WTC11 (cell line): ENCODE measurements around the gene HTRA1. TPM values are rescaled to one million over a fixed set of nuclear protein-coding genes. Genes with fewer than 3 reads are reported as not detected.

Source experiments
- ATAC-seq: fragments of 200-7000 bp; cut with Tn5 transposase; 2 replicates; pipeline ENCODE4 v1.10.0; 2021; ENCODE audit warnings: mild to moderate bottlenecking, moderate library complexity
- CTCF ChIA-PET: fragments of 300-600 bp; sonication (Branson Sonifier 250); formaldehyde crosslinking; loops from one replicate; lab custom pipeline; 2021; ENCODE audit warnings: antibody characterized with exemption; lab: Charles Lee
- POLR2A ChIA-PET: fragments of 350-600 bp; sonication (Branson Sonifier 250); formaldehyde crosslinking; loops from one replicate; lab custom pipeline; 2021; ENCODE audit warnings: antibody characterized with exemption; lab: Charles Lee
- DNase-seq: peaks from one replicate; pipeline ENCODE4 v3.0.0; 2021; ENCODE audit warnings: low spot score
- H3K27ac Mint-ChIP-seq: 2 replicates; pipeline ENCODE4 v1.8.0; 2021; ENCODE audit warnings: mixed read lengths
- H3K27me3 Mint-ChIP-seq: 2 replicates; pipeline ENCODE4 v1.8.0; 2021; ENCODE audit warnings: low read depth, mild to moderate bottlenecking, moderate library complexity, mixed read lengths
- H3K36me3 Mint-ChIP-seq: 2 replicates; pipeline ENCODE4 v1.8.0; 2021; ENCODE audit warnings: mixed read lengths
- H3K4me1 Mint-ChIP-seq: 2 replicates; pipeline ENCODE4 v1.8.0; 2022; ENCODE audit warnings: mixed read lengths
- H3K4me3 Mint-ChIP-seq: 2 replicates; pipeline ENCODE4 v1.8.0; 2021; ENCODE audit warnings: mild to moderate bottlenecking, moderate library complexity, mixed read lengths
- H3K9me3 Mint-ChIP-seq: 2 replicates; pipeline ENCODE4 v1.8.0; 2021; ENCODE audit warnings: mixed read lengths
- CBFB ChIP-seq: sonication (generic); formaldehyde crosslinking; IDR thresholded peaks from 2 replicates; pipeline ENCODE4 v1.8.1; 2022; ENCODE audit warnings: mild to moderate bottlenecking, low read depth, missing genetic modification reagents
- CREM ChIP-seq: sonication (generic); formaldehyde crosslinking; IDR thresholded peaks from 2 replicates; pipeline ENCODE4 v1.8.1; 2022; ENCODE audit warnings: mild to moderate bottlenecking, missing genetic modification reagents, moderate library complexity
- FOXJ3 ChIP-seq: sonication (generic); formaldehyde crosslinking; IDR thresholded peaks from 2 replicates; pipeline ENCODE4 v1.9.0; 2021; ENCODE audit warnings: missing genetic modification reagents, mild to moderate bottlenecking, borderline replicate concordance
- JAZF1 ChIP-seq: fragments of 250-450 bp; sonication (Bioruptor Pico); IDR thresholded peaks from 2 replicates; pipeline ENCODE4 v1.9.0; 2021; ENCODE audit warnings: moderate library complexity, mild to moderate bottlenecking, inconsistent platforms
- NFE2L1 ChIP-seq: sonication (generic); formaldehyde crosslinking; IDR thresholded peaks from 2 replicates; pipeline ENCODE4 v1.8.1; 2023; ENCODE audit warnings: missing genetic modification reagents
- RORB ChIP-seq: fragments of 250-450 bp; sonication (Bioruptor Pico); IDR thresholded peaks from 2 replicates; pipeline ENCODE4 v1.9.0; 2021; ENCODE audit warnings: mild to moderate bottlenecking
- SOX15 ChIP-seq: fragments of 250-450 bp; sonication (Bioruptor Pico); IDR thresholded peaks from 2 replicates; pipeline ENCODE4 v1.9.0; 2021; ENCODE audit warnings: mild to moderate bottlenecking
- USF1 ChIP-seq: sonication (generic); formaldehyde crosslinking; IDR thresholded peaks from 2 replicates; pipeline ENCODE4 v1.8.0; 2022; ENCODE audit warnings: mild to moderate bottlenecking, missing genetic modification reagents
- ZMAT4 ChIP-seq: fragments of 250-450 bp; sonication (Bioruptor Pico); IDR thresholded peaks from 2 replicates; pipeline ENCODE4 v1.9.0; 2021; ENCODE audit warnings: mild to moderate bottlenecking
- ZNF138 ChIP-seq: sonication (generic); formaldehyde crosslinking; conservative IDR thresholded peaks from 2 replicates; pipeline ENCODE4 v1.8.1; 2022; ENCODE audit warnings: mild to moderate bottlenecking, moderate library complexity, missing genetic modification reagents
- ZNF423 ChIP-seq: fragments of 250-450 bp; sonication (Bioruptor Pico); IDR thresholded peaks from 2 replicates; pipeline ENCODE4 v2.1.2; 2022; ENCODE audit warnings: mild to moderate bottlenecking, moderate library complexity
- total RNA-seq: library from RNA; stranded (reverse); gene quantifications from 3 replicates; pipeline ENCODE4 v1.2.3, GENCODE V29; 2021
- TF ChIP-seq, protein P1 (sequence below): sonication (generic); formaldehyde crosslinking; IDR thresholded peaks from 2 replicates; pipeline ENCODE4 v1.8.0; 2022; ENCODE audit warnings: missing genetic modification reagents
- TF ChIP-seq, protein P2 (sequence below): sonication (generic); formaldehyde crosslinking; IDR thresholded peaks from 2 replicates; pipeline ENCODE4 v1.8.1; 2023; ENCODE audit warnings: mild to moderate bottlenecking, missing genetic modification reagents, borderline replicate concordance

HTRA1 gene
- total RNA-seq, 1 experiment from 2014 or later = 18.3 TPM

DNA sequence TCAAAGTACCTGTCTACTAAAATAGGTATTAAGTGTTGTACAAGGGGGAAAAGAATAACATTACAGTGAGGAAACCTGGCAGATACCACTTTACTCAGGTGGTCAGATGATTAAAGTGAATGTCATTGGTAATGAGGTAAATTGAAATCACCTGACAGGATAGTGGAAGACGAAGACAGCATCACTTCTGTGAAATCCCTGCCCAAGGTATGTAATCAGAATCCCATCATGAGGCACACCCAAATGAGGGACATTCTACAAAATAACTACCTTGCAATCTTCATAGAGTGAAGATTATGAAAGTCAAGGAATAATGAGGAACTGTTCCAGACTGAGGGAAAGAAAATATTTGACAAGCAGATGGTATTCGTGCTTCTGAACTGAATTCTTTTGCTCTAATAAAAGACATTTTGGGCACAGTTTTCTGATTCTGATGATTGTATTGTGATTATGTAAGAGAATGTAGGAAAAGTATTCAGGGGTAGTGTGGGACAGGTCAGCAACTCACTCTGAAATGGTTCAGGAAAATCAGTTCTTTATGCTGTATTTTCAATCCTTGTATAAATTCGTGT lies 40.2 kb upstream of the HTRA1 start:
- ATAC-seq (no peak), DNase-seq (no peak)
- POLR2A ChIA-PET = no interaction called here
- CTCF ChIA-PET = interaction anchor here (1.4 kb wide), 1 partner anchor 123 kb away, joined by 4 read pairs; no protein-coding TSS in a partner anchor
- Mint-ChIP-seq H3K27ac (no peak overlapping the region), H3K4me3 (no peak overlapping the region), H3K9me3 (no peaks in the 10 kb centered on the region), H3K27me3 (no peaks in the 10 kb centered on the region), H3K4me1 (peaks cover 7% of the 10 kb centered on the region), H3K36me3 (peaks cover 34% of the 10 kb centered on the region)
- TF ChIP-seq FOXJ3 (no peak), NFE2L1 (CRISPR knock-in tag) (no peak), SOX15 (CRISPR knock-in tag) (no peak), RORB (CRISPR knock-in tag) (no peak), JAZF1 (no peak), CREM (CRISPR knock-in tag) (no peak)
- TF ChIP-seq, protein P1, sequence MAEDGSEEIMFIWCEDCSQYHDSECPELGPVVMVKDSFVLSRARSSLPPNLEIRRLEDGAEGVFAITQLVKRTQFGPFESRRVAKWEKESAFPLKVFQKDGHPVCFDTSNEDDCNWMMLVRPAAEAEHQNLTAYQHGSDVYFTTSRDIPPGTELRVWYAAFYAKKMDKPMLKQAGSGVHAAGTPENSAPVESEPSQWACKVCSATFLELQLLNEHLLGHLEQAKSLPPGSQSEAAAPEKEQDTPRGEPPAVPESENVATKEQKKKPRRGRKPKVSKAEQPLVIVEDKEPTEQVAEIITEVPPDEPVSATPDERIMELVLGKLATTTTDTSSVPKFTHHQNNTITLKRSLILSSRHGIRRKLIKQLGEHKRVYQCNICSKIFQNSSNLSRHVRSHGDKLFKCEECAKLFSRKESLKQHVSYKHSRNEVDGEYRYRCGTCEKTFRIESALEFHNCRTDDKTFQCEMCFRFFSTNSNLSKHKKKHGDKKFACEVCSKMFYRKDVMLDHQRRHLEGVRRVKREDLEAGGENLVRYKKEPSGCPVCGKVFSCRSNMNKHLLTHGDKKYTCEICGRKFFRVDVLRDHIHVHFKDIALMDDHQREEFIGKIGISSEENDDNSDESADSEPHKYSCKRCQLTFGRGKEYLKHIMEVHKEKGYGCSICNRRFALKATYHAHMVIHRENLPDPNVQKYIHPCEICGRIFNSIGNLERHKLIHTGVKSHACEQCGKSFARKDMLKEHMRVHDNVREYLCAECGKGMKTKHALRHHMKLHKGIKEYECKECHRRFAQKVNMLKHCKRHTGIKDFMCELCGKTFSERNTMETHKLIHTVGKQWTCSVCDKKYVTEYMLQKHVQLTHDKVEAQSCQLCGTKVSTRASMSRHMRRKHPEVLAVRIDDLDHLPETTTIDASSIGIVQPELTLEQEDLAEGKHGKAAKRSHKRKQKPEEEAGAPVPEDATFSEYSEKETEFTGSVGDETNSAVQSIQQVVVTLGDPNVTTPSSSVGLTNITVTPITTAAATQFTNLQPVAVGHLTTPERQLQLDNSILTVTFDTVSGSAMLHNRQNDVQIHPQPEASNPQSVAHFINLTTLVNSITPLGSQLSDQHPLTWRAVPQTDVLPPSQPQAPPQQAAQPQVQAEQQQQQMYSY (CRISPR knock-in tag) = no peak

DNA sequence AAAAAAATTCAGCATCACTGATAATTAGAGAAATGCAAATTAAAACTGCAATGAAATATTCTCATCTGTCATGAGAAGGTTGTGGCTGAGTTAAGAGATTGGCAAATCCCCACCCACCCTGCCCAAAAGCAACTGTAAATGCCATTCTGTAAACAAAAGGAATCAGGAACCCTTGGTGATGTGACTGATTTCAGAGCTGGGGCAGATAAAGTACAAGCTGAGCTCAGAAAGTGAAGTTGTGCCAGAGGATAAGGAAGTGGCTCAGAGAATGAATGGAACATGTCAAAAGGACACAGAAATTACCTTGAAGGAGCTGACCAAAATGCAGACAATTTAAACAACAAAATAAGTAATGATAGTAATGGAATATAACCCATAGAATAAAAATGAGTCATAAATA lies 39.6 kb upstream of the HTRA1 start:
- POLR2A ChIA-PET = no interaction called here
- TF ChIP-seq ZNF423 (CRISPR knock-in tag) (no peak), CREM (CRISPR knock-in tag) (no peak), ZMAT4 (no peak), FOXJ3 (no peak), ZNF138 (CRISPR knock-in tag) (no peak), CBFB (CRISPR knock-in tag) (no peak), USF1 (CRISPR knock-in tag) (no peak)
- TF ChIP-seq, protein P2, sequence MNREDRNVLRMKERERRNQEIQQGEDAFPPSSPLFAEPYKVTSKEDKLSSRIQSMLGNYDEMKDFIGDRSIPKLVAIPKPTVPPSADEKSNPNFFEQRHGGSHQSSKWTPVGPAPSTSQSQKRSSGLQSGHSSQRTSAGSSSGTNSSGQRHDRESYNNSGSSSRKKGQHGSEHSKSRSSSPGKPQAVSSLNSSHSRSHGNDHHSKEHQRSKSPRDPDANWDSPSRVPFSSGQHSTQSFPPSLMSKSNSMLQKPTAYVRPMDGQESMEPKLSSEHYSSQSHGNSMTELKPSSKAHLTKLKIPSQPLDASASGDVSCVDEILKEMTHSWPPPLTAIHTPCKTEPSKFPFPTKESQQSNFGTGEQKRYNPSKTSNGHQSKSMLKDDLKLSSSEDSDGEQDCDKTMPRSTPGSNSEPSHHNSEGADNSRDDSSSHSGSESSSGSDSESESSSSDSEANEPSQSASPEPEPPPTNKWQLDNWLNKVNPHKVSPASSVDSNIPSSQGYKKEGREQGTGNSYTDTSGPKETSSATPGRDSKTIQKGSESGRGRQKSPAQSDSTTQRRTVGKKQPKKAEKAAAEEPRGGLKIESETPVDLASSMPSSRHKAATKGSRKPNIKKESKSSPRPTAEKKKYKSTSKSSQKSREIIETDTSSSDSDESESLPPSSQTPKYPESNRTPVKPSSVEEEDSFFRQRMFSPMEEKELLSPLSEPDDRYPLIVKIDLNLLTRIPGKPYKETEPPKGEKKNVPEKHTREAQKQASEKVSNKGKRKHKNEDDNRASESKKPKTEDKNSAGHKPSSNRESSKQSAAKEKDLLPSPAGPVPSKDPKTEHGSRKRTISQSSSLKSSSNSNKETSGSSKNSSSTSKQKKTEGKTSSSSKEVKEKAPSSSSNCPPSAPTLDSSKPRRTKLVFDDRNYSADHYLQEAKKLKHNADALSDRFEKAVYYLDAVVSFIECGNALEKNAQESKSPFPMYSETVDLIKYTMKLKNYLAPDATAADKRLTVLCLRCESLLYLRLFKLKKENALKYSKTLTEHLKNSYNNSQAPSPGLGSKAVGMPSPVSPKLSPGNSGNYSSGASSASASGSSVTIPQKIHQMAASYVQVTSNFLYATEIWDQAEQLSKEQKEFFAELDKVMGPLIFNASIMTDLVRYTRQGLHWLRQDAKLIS = no peak
- Mint-ChIP-seq H3K27ac (no peak overlapping the region), H3K36me3 (peaks cover 31% of the 10 kb centered on the region), H3K4me3 (no peak overlapping the region), H3K27me3 (no peaks in the 10 kb centered on the region), H3K4me1 (peaks cover 10% of the 10 kb centered on the region), H3K9me3 (no peaks in the 10 kb centered on the region)
- ATAC-seq (no peak), DNase-seq (no peak)
- CTCF ChIA-PET = interaction anchor here (1.4 kb wide), 1 partner anchor 123 kb away, joined by 4 read pairs; no protein-coding TSS in a partner anchor
